Gastrocnemius medialis (tissue), 4 donors: ENCODE results near the gene RNF213.

Source experiments
- CTCF ChIP-seq, 5 experiments: fragments of 450-650 bp in 3 of 5; fragments of 200-600 bp in 2 of 5; sonication (generic) in 2 of 5; IDR thresholded peaks in 4 of 5; conservative IDR thresholded peaks in 1 of 5; 1 replicate in 4 of 5; 2 replicates in 1 of 5; pipeline ENCODE4 v1.5.1; 2016 to 2019; ENCODE audit warnings: antibody characterized with exemption in 5 of 5, mild to moderate bottlenecking in 3 of 5, moderate library complexity in 3 of 5
- POLR2A ChIP-seq, 2 donors: fragments of 450-650 bp; IDR thresholded peaks; one replicate each; pipeline ENCODE4 v1.6.1; 2017; ENCODE audit warnings: antibody characterized with exemption in 2 of 2, mild to moderate bottlenecking in 2 of 2, moderate library complexity in 2 of 2

- TF ChIP-seq CTCF (IDR thresholded peaks at IDR 0.05 in 4 of 5, conservative IDR thresholded peaks at IDR 0.05 in 1 of 5), result no peak
- TF ChIP-seq POLR2A (IDR thresholded peaks at IDR 0.05), result no peak
These were observed 1.2 kb downstream of the RNF213 start for GRCh38 chr17:80261895-80262279.
